ENCODE results near the gene GPC6. TPM values are rescaled to one million over a fixed set of nuclear protein-coding genes. Genes with fewer than 3 reads are reported as not detected.

The GPC6 gene
- total RNA-seq, 4 donors from 2014 or later, result 13.7 to 21.7 (median 16.5) TPM

GRCh38 chr13:93946994-93947393 is 720.4 kb downstream of the GPC6 start:
- no peak for ATAC-seq
- Histone ChIP-seq H3K4me1 (no peaks in the 10 kb centered on the region), H3K4me3 (no peak overlapping the region), H3K27ac (no peak overlapping the region), H3K36me3 (no peaks in the 10 kb centered on the region), H3K27me3 (no peaks in the 10 kb centered on the region), H3K9me3 (no peaks in the 10 kb centered on the region)
- TF ChIP-seq POLR2A (IDR thresholded peaks at IDR 0.05) (no peak), CTCF (IDR thresholded peaks at IDR 0.05) (no peak)
- WGBS, 2 donors (ENCODE audit: low coverage in 1 of 2), result 81 to 90% methylated on average over 2 to 3 of the region's 3 CpGs

GRCh38 chr13:93947651-93948050 is 721.0 kb downstream of the GPC6 start:
- no peak overlapping the region for H3K4me3 ChIP-seq
- WGBS, 2 donors (ENCODE audit: low coverage in 1 of 2), result 62 to 72% methylated on average over 5 of the region's 5 CpGs
- no peaks in the 10 kb centered on the region for H3K9me3 ChIP-seq
- no peak overlapping the region for H3K27ac ChIP-seq
- TF ChIP-seq CTCF (IDR thresholded peaks at IDR 0.05), result no peak
- TF ChIP-seq POLR2AphosphoS5 (IDR thresholded peaks at IDR 0.05), result no peak
- TF ChIP-seq POLR2A (IDR thresholded peaks at IDR 0.05), result no peak
- no peak for TF ChIP-seq EP300 (IDR thresholded peaks at IDR 0.05)
- no peaks in the 10 kb centered on the region for H3K36me3 ChIP-seq
- H3K4me1 ChIP-seq, result no peaks in the 10 kb centered on the region
- no peaks in the 10 kb centered on the region for H3K27me3 ChIP-seq
- ATAC-seq, result no peak

- H3K36me3 ChIP-seq, result no peaks in the 10 kb centered on the region
- no peak overlapping the region for H3K27ac ChIP-seq
- 42 to 61% methylated on average over 2 of the region's 2 CpGs for WGBS, 2 donors (ENCODE audit: low coverage in 1 of 2)
- TF ChIP-seq EP300 (IDR thresholded peaks at IDR 0.05), result no peak
- TF ChIP-seq POLR2AphosphoS5 (IDR thresholded peaks at IDR 0.05), result no peak
- no peak for TF ChIP-seq CTCF (IDR thresholded peaks at IDR 0.05)
- TF ChIP-seq POLR2A (IDR thresholded peaks at IDR 0.05), result no peak
- ATAC-seq, result no peak
- H3K4me1 ChIP-seq, result no peaks in the 10 kb centered on the region
- H3K9me3 ChIP-seq, result no peaks in the 10 kb centered on the region
- no peak overlapping the region for H3K4me3 ChIP-seq
- H3K27me3 ChIP-seq, result no peaks in the 10 kb centered on the region
These were observed 721.7 kb downstream of the GPC6 start for GRCh38 chr13:93948162-93948922.

- ATAC-seq, result no peak
- no peaks in the 10 kb centered on the region for H3K9me3 ChIP-seq
- no peak overlapping the region for H3K4me3 ChIP-seq
- H3K27ac ChIP-seq, result no peak overlapping the region
- H3K36me3 ChIP-seq, result no peaks in the 10 kb centered on the region
- H3K27me3 ChIP-seq, result no peaks in the 10 kb centered on the region
- H3K4me1 ChIP-seq, result no peaks in the 10 kb centered on the region
- TF ChIP-seq CTCF (IDR thresholded peaks at IDR 0.05) (no peak), EP300 (IDR thresholded peaks at IDR 0.05) (no peak), POLR2A (IDR thresholded peaks at IDR 0.05) (no peak), POLR2AphosphoS5 (IDR thresholded peaks at IDR 0.05) (no peak)
These were observed 724.5 kb downstream of the GPC6 start for GRCh38 chr13:93951108-93951507.

GRCh38 chr13:93951951-93952350 is 725.3 kb downstream of the GPC6 start:
- H3K9me3 ChIP-seq, result no peaks in the 10 kb centered on the region
- H3K4me1 ChIP-seq, result no peaks in the 10 kb centered on the region
- H3K27me3 ChIP-seq, result no peaks in the 10 kb centered on the region
- no peak for ATAC-seq
- TF ChIP-seq POLR2AphosphoS5 (IDR thresholded peaks at IDR 0.05) (no peak), POLR2A (IDR thresholded peaks at IDR 0.05) (no peak), CTCF (IDR thresholded peaks at IDR 0.05) (no peak), EP300 (IDR thresholded peaks at IDR 0.05) (no peak)
- H3K36me3 ChIP-seq, result no peaks in the 10 kb centered on the region
- WGBS, 2 donors (ENCODE audit: low coverage in 1 of 2), result 95 to 100% methylated on average over 1 of the region's 1 CpG
- H3K4me3 ChIP-seq, result no peak overlapping the region
- H3K27ac ChIP-seq, result no peak overlapping the region
